WTC11 (cell line): ENCODE data around the gene CHST11. TPM values are rescaled to one million over a fixed set of nuclear protein-coding genes. Genes with fewer than 3 reads are reported as not detected.

Experiments
- ATAC-seq: fragments of 200-7000 bp; cut with Tn5 transposase; 2 replicates; pipeline ENCODE4 v1.10.0; 2021; ENCODE audit warnings: mild to moderate bottlenecking, moderate library complexity
- CTCF ChIA-PET: fragments of 300-600 bp; sonication (Branson Sonifier 250); formaldehyde crosslinking; loops from one replicate; lab custom pipeline; 2021; ENCODE audit warnings: antibody characterized with exemption; lab: Charles Lee
- POLR2A ChIA-PET: fragments of 350-600 bp; sonication (Branson Sonifier 250); formaldehyde crosslinking; loops from one replicate; lab custom pipeline; 2021; ENCODE audit warnings: antibody characterized with exemption; lab: Charles Lee
- DNase-seq: peaks from one replicate; pipeline ENCODE4 v3.0.0; 2021; ENCODE audit warnings: low spot score
- H3K27ac Mint-ChIP-seq: 2 replicates; pipeline ENCODE4 v1.8.0; 2021; ENCODE audit warnings: mixed read lengths
- H3K27me3 Mint-ChIP-seq: 2 replicates; pipeline ENCODE4 v1.8.0; 2021; ENCODE audit warnings: low read depth, mild to moderate bottlenecking, moderate library complexity, mixed read lengths
- H3K36me3 Mint-ChIP-seq: 2 replicates; pipeline ENCODE4 v1.8.0; 2021; ENCODE audit warnings: mixed read lengths
- H3K4me1 Mint-ChIP-seq: 2 replicates; pipeline ENCODE4 v1.8.0; 2022; ENCODE audit warnings: mixed read lengths
- H3K4me3 Mint-ChIP-seq: 2 replicates; pipeline ENCODE4 v1.8.0; 2021; ENCODE audit warnings: mild to moderate bottlenecking, moderate library complexity, mixed read lengths
- H3K9me3 Mint-ChIP-seq: 2 replicates; pipeline ENCODE4 v1.8.0; 2021; ENCODE audit warnings: mixed read lengths
- AR ChIP-seq: fragments of 250-450 bp; sonication (Bioruptor Pico); IDR thresholded peaks from 2 replicates; pipeline ENCODE4 v1.9.0; 2021; ENCODE audit warnings: mild to moderate bottlenecking
- ATF3 ChIP-seq: sonication (generic); formaldehyde crosslinking; conservative IDR thresholded peaks from 2 replicates; pipeline ENCODE4 v1.8.1; 2022; ENCODE audit warnings: mild to moderate bottlenecking, missing genetic modification reagents
- CDX4 ChIP-seq: fragments of 250-450 bp; sonication (Bioruptor Pico); IDR thresholded peaks from 2 replicates; pipeline ENCODE4 v1.9.0; 2021; ENCODE audit warnings: moderate library complexity, mild to moderate bottlenecking, inconsistent platforms, borderline replicate concordance
- ESRRA ChIP-seq: sonication (generic); formaldehyde crosslinking; IDR thresholded peaks from 2 replicates; pipeline ENCODE4 v1.8.1; 2022; ENCODE audit warnings: mild to moderate bottlenecking, missing genetic modification reagents, borderline replicate concordance
- IRF2 ChIP-seq: sonication (generic); formaldehyde crosslinking; IDR thresholded peaks from 2 replicates; pipeline ENCODE4 v1.8.0; 2022; ENCODE audit warnings: low read depth, missing genetic modification reagents, borderline replicate concordance
- MYBL2 ChIP-seq: sonication (generic); formaldehyde crosslinking; IDR thresholded peaks from 2 replicates; pipeline ENCODE4 v1.8.1; 2023; ENCODE audit warnings: mild to moderate bottlenecking, moderate library complexity, missing genetic modification reagents
- NR1H2 ChIP-seq: sonication (generic); formaldehyde crosslinking; IDR thresholded peaks from 2 replicates; pipeline ENCODE4 v1.9.0; 2021; ENCODE audit warnings: mild to moderate bottlenecking, moderate library complexity, missing genetic modification reagents
- PREB ChIP-seq: sonication (generic); formaldehyde crosslinking; IDR thresholded peaks from 2 replicates; pipeline ENCODE4 v1.8.1; 2022; ENCODE audit warnings: mild to moderate bottlenecking, missing genetic modification reagents, moderate library complexity, borderline replicate concordance
- RORB ChIP-seq: fragments of 250-450 bp; sonication (Bioruptor Pico); IDR thresholded peaks from 2 replicates; pipeline ENCODE4 v1.9.0; 2021; ENCODE audit warnings: mild to moderate bottlenecking
- SOX15 ChIP-seq: fragments of 250-450 bp; sonication (Bioruptor Pico); IDR thresholded peaks from 2 replicates; pipeline ENCODE4 v1.9.0; 2021; ENCODE audit warnings: mild to moderate bottlenecking
- ZNF263 ChIP-seq: sonication (generic); formaldehyde crosslinking; IDR thresholded peaks from 2 replicates; pipeline ENCODE4 v1.8.1; 2022; ENCODE audit warnings: low read depth, mild to moderate bottlenecking, moderate library complexity, missing genetic modification reagents
- ZNF416 ChIP-seq: fragments of 250-450 bp; sonication (Bioruptor Pico); IDR thresholded peaks from 2 replicates; pipeline ENCODE4 v1.9.0; 2021; ENCODE audit warnings: mild to moderate bottlenecking, inconsistent platforms
- total RNA-seq: library from RNA; stranded (reverse); gene quantifications from 3 replicates; pipeline ENCODE4 v1.2.3, GENCODE V29; 2021
- TF ChIP-seq, protein P1 (sequence below): fragments of 250-450 bp; sonication (Bioruptor Pico); conservative IDR thresholded peaks from 2 replicates; pipeline ENCODE4 v1.9.0; 2021; ENCODE audit warnings: mild to moderate bottlenecking
- TF ChIP-seq, protein P2 (sequence below): sonication (generic); formaldehyde crosslinking; IDR thresholded peaks from 2 replicates; pipeline ENCODE4 v1.8.1; 2022; ENCODE audit warnings: low read depth, mild to moderate bottlenecking, moderate library complexity, missing genetic modification reagents, borderline replicate concordance
- TF ChIP-seq, protein P3 (sequence below): fragments of 200-600 bp; IDR thresholded peaks from 2 replicates; pipeline ENCODE4 v1.8.0; 2022; ENCODE audit warnings: antibody characterized with exemption
- TF ChIP-seq, protein P4 (sequence below): sonication (generic); formaldehyde crosslinking; IDR thresholded peaks from 2 replicates; pipeline ENCODE4 v1.8.1; 2023; ENCODE audit warnings: mild to moderate bottlenecking, moderate library complexity, missing genetic modification reagents

Gene CHST11
- total RNA-seq, 1 experiment from 2014 or later, result 24.2 TPM

- TF ChIP-seq, protein P1, sequence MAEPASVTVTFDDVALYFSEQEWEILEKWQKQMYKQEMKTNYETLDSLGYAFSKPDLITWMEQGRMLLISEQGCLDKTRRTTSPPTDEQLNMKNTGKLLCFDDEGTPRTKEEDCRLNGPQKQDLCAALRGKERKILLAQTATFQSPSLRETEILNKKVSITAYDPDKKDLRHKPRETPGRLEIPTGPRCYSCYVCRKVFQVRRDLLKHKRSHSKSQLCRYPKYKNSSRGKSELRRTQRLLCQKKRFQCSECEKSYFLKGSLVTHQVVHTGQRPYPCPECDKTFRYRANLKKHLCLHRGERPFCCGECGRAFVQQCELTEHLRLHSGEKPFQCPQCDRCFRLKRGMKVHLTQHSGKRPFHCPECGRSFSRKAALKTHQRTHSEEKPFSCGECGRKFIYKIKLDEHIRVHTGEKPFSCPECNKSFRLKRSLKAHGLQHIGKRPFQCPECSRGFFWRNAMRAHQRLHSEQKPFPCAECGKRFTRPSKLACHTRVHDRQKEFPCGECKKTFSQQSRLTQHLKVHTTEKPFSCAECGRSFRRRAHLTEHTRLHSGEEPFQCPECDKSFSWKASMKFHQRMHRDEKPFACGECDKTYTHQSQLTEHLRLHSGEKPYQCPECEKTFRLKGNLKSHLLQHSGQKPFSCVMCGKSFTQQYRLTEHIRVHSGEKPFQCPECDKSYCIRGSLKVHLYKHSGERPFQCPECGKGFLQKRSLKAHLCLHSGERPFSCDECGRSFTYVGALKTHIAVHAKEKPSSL (CRISPR knock-in tag), result no peak
- TF ChIP-seq ATF3 (CRISPR knock-in tag), result no peak
- TF ChIP-seq, all 79 proteins: peak for 0
Observed at GRCh38 chr12:104692557-104693218, 235.9 kb downstream of the CHST11 start (continued).

DNA sequence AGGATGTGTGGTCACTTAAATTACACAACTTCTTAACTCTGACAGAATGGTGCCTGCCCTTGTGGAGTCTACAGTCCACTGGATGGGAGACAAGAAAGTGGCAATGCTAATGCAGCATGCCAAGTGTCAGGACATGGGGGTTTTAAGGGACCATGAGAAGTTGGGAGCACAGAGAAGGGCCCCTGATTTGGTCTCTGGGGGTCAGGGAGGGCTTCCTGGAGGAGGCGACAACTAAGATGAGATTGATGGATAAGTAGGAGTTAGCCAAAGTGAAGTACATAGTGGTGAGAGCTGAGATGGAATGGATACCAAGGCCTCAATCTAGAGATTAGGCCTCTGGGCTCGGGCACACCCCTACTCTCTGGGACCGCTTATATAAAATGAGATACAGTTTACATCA lies 236.7 kb downstream of the CHST11 start:
- TF ChIP-seq, protein P2, sequence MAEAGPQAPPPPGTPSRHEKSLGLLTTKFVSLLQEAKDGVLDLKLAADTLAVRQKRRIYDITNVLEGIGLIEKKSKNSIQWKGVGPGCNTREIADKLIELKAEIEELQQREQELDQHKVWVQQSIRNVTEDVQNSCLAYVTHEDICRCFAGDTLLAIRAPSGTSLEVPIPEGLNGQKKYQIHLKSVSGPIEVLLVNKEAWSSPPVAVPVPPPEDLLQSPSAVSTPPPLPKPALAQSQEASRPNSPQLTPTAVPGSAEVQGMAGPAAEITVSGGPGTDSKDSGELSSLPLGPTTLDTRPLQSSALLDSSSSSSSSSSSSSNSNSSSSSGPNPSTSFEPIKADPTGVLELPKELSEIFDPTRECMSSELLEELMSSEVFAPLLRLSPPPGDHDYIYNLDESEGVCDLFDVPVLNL (CRISPR knock-in tag), result no peak
- no peak for TF ChIP-seq AR (CRISPR knock-in tag)
- TF ChIP-seq NR1H2 (CRISPR knock-in tag), result no peak
- TF ChIP-seq MYBL2, result no peak
- TF ChIP-seq, protein P3, sequence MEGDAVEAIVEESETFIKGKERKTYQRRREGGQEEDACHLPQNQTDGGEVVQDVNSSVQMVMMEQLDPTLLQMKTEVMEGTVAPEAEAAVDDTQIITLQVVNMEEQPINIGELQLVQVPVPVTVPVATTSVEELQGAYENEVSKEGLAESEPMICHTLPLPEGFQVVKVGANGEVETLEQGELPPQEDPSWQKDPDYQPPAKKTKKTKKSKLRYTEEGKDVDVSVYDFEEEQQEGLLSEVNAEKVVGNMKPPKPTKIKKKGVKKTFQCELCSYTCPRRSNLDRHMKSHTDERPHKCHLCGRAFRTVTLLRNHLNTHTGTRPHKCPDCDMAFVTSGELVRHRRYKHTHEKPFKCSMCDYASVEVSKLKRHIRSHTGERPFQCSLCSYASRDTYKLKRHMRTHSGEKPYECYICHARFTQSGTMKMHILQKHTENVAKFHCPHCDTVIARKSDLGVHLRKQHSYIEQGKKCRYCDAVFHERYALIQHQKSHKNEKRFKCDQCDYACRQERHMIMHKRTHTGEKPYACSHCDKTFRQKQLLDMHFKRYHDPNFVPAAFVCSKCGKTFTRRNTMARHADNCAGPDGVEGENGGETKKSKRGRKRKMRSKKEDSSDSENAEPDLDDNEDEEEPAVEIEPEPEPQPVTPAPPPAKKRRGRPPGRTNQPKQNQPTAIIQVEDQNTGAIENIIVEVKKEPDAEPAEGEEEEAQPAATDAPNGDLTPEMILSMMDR, result no peak
- TF ChIP-seq ESRRA (CRISPR knock-in tag), result no peak
- TF ChIP-seq IRF2 (CRISPR knock-in tag), result no peak
- TF ChIP-seq ZNF416, result no peak
- TF ChIP-seq ZNF263, result no peak
- no peak for TF ChIP-seq RORB (CRISPR knock-in tag)
- no peak for TF ChIP-seq SOX15 (CRISPR knock-in tag)
- TF ChIP-seq PREB (CRISPR knock-in tag), result no peak
- no peak for TF ChIP-seq CDX4 (CRISPR knock-in tag)
- TF ChIP-seq, protein P4, sequence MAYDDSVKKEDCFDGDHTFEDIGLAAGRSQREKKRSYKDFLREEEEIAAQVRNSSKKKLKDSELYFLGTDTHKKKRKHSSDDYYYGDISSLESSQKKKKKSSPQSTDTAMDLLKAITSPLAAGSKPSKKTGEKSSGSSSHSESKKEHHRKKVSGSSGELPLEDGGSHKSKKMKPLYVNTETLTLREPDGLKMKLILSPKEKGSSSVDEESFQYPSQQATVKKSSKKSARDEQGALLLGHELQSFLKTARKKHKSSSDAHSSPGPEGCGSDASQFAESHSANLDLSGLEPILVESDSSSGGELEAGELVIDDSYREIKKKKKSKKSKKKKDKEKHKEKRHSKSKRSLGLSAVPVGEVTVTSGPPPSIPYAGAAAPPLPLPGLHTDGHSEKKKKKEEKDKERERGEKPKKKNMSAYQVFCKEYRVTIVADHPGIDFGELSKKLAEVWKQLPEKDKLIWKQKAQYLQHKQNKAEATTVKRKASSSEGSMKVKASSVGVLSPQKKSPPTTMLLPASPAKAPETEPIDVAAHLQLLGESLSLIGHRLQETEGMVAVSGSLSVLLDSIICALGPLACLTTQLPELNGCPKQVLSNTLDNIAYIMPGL (CRISPR knock-in tag), result no peak
- Mint-ChIP-seq H3K9me3 (peaks cover 16% of the 10 kb centered on the region), H3K4me1 (peaks cover 25% of the 10 kb centered on the region), H3K36me3 (peaks cover 16% of the 10 kb centered on the region), H3K4me3 (no peak overlapping the region), H3K27me3 (no peaks in the 10 kb centered on the region), H3K27ac (no peak overlapping the region)
- ATAC-seq, result no peak
- POLR2A ChIA-PET, result no interaction called here
- CTCF ChIA-PET, result interaction anchor here (0.9 kb wide), 1 partner anchor 97 kb away, joined by 3 read pairs; no protein-coding TSS in a partner anchor
- no peak for DNase-seq
